HL-60 (cell line): ENCODE measurements around the gene C19orf12.

Experiments
- DNase-seq, 2 experiments: peaks; one replicate each; pipeline ENCODE4 v3.0.0-alpha.2; 2010 to 2020; ENCODE audit warnings: low read depth in 1 of 2, low spot score in 1 of 2
- H3K27ac ChIP-seq: fragments of 250-450 bp; sonication (Bioruptor Pico); replicated peaks from 2 replicates; pipeline ENCODE4 v1.5.1; 2020; ENCODE audit warnings: mild to moderate bottlenecking, moderate library complexity
- H3K27me3 ChIP-seq: fragments of 250-450 bp; sonication (Bioruptor Pico); 2 replicates; pipeline ENCODE4 v1.5.1; 2021; ENCODE audit warnings: mild to moderate bottlenecking, moderate library complexity; ENCODE audit not compliant: insufficient read depth, poor library complexity, severe bottlenecking
- H3K4me3 ChIP-seq: replicated peaks from 2 replicates; pipeline ENCODE4 v1.5.1; 2011; ENCODE audit warnings: mild to moderate bottlenecking, control low read depth, low read length; ENCODE audit not compliant: insufficient read depth
- GABPA ChIP-seq: IDR thresholded peaks from 2 replicates; pipeline ENCODE4 v1.6.1; 2012; ENCODE audit warnings: low read depth
- POLR2AphosphoS5 ChIP-seq: IDR thresholded peaks from 2 replicates; pipeline ENCODE4 v1.6.1; 2012; ENCODE audit warnings: low read depth
- SPI1 ChIP-seq: IDR thresholded peaks from 2 replicates; pipeline ENCODE4 v1.6.1; 2012; ENCODE audit warnings: low read depth, mild to moderate bottlenecking, borderline replicate concordance
- TF ChIP-seq, protein P1 (sequence below): IDR thresholded peaks from one replicate; pipeline ENCODE4 v1.5.1; 2011; ENCODE audit warnings: low read length, control low read depth, inconsistent platforms; ENCODE audit not compliant: insufficient read depth
- TF ChIP-seq, protein P2 (sequence below): IDR thresholded peaks from 2 replicates; pipeline ENCODE4 v1.6.1; 2012; ENCODE audit warnings: low read depth; ENCODE audit not compliant: insufficient replicate concordance

Gene C19orf12

DNA sequence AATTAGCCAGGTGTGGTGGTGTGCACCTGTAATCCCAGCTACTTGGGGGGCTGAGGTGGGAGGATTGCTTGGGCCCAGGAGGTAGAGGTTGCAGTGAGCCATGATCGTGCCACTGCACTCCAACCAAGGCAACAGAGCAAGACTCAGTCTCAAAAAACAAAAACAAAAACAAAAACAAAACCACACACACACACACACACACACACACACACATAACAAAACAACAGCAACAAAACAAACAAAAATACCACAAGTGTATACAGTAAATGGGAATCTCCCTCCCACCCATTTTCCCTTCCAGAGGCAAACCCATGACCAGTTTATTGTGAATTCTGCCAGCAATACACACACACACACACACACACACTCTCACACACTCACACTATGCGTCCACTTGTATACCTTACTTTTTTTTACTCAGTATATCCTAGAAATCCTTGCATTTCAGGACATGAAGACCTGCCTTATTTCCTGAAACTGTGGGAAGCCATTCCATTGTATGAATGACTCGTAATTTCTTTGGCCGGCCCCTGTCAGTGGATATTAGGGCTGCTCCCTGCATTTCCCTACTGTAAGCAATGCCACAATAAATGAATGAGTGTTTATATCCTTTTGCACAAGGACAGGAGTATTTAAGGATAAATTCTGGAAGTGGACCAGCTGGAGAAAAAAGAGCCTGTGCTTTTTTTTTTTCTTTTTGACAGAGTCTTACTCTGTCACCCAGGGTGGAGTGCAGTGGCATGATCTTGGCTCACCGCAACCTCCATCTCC, 56.7 kb downstream of the C19orf12 start:
- Histone ChIP-seq H3K27ac (no peak overlapping the region), H3K4me3 (no peak overlapping the region), H3K27me3 (no peaks in the 10 kb centered on the region)
- no peak for DNase-seq
- TF ChIP-seq, protein P1, sequence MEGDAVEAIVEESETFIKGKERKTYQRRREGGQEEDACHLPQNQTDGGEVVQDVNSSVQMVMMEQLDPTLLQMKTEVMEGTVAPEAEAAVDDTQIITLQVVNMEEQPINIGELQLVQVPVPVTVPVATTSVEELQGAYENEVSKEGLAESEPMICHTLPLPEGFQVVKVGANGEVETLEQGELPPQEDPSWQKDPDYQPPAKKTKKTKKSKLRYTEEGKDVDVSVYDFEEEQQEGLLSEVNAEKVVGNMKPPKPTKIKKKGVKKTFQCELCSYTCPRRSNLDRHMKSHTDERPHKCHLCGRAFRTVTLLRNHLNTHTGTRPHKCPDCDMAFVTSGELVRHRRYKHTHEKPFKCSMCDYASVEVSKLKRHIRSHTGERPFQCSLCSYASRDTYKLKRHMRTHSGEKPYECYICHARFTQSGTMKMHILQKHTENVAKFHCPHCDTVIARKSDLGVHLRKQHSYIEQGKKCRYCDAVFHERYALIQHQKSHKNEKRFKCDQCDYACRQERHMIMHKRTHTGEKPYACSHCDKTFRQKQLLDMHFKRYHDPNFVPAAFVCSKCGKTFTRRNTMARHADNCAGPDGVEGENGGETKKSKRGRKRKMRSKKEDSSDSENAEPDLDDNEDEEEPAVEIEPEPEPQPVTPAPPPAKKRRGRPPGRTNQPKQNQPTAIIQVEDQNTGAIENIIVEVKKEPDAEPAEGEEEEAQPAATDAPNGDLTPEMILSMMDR, result no peak
- TF ChIP-seq SPI1, result no peak
- no peak for TF ChIP-seq POLR2AphosphoS5
- TF ChIP-seq GABPA, result no peak
- TF ChIP-seq, protein P2, sequence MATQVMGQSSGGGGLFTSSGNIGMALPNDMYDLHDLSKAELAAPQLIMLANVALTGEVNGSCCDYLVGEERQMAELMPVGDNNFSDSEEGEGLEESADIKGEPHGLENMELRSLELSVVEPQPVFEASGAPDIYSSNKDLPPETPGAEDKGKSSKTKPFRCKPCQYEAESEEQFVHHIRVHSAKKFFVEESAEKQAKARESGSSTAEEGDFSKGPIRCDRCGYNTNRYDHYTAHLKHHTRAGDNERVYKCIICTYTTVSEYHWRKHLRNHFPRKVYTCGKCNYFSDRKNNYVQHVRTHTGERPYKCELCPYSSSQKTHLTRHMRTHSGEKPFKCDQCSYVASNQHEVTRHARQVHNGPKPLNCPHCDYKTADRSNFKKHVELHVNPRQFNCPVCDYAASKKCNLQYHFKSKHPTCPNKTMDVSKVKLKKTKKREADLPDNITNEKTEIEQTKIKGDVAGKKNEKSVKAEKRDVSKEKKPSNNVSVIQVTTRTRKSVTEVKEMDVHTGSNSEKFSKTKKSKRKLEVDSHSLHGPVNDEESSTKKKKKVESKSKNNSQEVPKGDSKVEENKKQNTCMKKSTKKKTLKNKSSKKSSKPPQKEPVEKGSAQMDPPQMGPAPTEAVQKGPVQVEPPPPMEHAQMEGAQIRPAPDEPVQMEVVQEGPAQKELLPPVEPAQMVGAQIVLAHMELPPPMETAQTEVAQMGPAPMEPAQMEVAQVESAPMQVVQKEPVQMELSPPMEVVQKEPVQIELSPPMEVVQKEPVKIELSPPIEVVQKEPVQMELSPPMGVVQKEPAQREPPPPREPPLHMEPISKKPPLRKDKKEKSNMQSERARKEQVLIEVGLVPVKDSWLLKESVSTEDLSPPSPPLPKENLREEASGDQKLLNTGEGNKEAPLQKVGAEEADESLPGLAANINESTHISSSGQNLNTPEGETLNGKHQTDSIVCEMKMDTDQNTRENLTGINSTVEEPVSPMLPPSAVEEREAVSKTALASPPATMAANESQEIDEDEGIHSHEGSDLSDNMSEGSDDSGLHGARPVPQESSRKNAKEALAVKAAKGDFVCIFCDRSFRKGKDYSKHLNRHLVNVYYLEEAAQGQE, result no peak

DNA sequence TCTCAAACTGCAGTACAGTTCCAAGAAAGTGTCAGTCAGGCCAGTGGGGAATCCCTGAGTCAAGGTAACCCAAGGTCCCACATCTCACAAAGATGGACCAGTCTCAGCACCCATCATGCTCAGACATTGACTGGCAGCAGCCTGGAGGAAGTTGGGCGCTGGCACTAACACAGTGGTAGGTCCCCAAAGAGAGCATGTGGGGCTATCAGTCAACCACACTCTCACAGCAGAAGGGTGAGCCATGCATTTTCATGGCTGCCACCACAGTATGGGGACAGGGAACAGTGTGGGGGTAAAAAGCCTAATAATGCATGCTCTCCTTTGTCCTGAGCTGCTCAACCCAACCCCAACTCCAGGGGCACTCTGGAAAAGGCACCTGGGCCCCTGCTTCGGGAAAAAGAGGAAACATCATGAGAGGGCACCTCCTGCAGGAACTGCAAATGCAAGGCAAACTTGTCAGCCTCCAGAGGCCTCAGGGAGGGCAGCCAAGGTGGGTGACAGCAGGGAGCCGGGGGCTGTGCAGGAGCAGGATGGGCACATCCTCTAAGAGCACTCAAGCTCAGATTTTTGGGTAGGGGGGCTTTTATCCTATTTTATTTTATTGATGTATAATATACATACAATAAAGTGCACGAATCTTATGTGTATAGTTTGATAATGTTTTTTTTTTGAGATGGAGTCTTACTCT, 59.3 kb downstream of the C19orf12 start:
- no peak overlapping the region for H3K4me3 ChIP-seq
- H3K27ac ChIP-seq, result no peak overlapping the region
- DNase-seq, result no peak
- no peak for TF ChIP-seq SPI1
- H3K27me3 ChIP-seq, result no peaks in the 10 kb centered on the region

DNA sequence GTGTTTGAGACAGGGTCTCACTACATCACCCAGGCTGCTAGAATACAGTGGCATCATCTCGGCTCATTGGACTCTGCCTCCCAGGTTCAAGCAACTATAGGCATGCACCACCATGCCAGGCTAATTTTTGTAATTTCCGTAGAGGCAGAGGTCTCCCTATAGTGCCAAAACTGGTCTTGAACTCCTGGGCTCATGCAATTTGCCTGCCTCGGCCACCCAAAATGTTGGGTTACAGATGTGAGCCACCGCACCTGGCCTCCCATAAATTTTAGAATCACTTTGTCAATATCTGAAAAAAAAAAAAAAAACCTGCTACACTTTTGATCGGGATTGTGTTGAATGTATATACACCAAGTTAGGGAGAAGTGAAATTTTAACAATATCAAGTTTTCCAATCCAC, 61.7 kb downstream of the C19orf12 start:
- Histone ChIP-seq H3K27me3 (no peaks in the 10 kb centered on the region), H3K27ac (no peak overlapping the region), H3K4me3 (no peak overlapping the region)
- no peak for DNase-seq
- no peak for TF ChIP-seq SPI1
- TF ChIP-seq, protein P1, result no peak
- TF ChIP-seq POLR2AphosphoS5, result no peak
- TF ChIP-seq, protein P2, result no peak
- TF ChIP-seq GABPA, result no peak

DNA sequence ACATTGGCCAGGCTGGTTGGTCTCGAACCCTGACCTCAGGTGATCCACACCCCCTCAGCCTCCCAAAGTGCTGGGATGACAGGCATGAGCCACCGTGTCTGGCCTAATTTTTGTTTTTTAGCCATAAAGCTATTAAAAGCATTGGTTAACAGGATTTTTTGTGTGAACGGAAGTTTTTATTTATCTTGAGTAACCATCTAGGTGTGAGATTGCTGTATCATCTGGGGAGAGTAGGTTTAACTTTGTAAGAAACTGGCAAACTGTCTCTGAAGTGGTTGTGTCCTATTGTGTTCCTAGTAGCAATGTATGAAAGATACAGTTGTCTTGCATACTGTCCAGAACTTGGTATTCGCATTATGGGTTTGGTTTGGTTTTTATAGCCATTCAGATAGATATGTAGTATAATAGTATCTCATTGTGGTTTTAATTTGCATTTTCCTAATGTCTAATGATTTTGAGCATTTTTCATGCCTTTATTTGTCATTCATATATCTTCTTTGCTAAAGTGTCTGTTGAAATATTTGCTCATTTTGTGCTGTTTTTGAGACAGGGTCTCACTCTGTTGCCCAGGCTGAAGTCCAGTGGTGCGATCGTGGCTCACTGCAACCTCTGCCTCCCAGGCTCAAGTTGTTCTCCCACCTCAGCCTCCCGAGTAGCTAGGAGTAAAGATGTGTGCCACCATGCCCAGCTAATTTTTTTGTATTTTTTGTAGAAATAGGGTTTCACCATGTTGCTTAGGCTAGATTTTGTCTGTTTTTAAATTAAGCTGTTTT, 63.3 kb downstream of the C19orf12 start:
- no peak overlapping the region for H3K4me3 ChIP-seq
- H3K27me3 ChIP-seq, result no peaks in the 10 kb centered on the region
- H3K27ac ChIP-seq, result no peak overlapping the region
- DNase-seq, result no peak
- TF ChIP-seq, protein P2, result no peak
